HG02885 (cell line): ENCODE data around the gene GUCY2D.
A peak's percentile ranks its signal among the peaks of the same experiment; 100 is the strongest.

Experiments used
- ATAC-seq: cut with Tn5 transposase; IDR thresholded peaks from one replicate; pipeline ENCODE4 v1.9.1; 2021; ENCODE audit warnings: mild to moderate bottlenecking; ENCODE audit not compliant: unreplicated experiment, poor library complexity

Gene GUCY2D

GRCh38 chr17:8039611-8040168, 37.3 kb downstream of the GUCY2D start:
- ATAC-seq, result no peak

- no peak for ATAC-seq
Measured at GRCh38 chr17:8041249-8041928, 39.0 kb downstream of the GUCY2D start.

GRCh38 chr17:8041979-8042378, 39.6 kb downstream of the GUCY2D start:
- no peak for ATAC-seq

DNA sequence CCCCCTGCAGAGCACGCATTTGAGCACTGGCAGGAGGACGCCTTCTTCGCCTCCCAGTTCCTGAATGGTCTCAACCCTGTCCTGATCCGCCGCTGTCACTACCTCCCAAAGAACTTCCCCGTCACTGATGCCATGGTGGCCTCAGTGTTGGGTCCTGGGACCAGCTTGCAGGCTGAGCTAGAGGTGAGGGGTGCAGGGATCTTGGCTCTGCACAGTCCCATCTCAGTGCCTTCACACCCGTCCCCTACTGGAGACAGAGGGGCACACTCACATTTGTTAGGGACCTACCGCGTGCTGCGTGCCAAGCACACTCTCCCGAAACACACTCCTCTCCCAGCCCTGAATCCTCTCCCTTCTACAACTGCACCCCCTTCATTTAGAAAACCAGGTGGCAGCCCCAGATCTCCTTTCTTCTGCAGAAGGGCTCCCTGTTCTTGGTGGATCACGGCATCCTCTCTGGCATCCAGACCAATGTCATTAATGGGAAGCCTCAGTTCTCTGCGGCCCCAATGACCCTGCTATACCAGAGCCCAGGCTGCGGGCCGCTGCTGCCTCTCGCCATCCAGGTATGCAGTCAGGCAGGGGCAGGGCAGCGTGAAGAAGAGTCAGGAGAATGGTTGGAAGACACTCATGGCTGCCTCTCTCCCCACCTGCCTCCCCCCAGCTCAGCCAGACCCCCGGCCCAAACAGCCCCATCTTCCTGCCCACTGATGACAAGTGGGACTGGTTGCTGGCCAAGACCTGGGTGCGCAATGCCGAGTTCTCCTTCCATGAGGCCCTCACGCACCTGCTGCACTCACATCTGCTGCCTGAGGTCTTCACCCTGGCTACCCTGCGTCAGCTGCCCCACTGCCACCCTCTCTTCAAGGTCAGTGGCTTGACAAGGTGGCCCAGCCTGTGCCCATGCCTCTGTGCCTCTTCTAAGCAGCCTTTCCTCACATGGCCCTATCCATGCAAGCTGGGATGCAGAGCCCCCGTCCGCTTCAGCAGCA, 42.7 kb downstream of the GUCY2D start:
- ATAC-seq, result no peak

- ATAC-seq, result no peak
Measured at GRCh38 chr17:8046306-8046928, 44.0 kb downstream of the GUCY2D start.

DNA sequence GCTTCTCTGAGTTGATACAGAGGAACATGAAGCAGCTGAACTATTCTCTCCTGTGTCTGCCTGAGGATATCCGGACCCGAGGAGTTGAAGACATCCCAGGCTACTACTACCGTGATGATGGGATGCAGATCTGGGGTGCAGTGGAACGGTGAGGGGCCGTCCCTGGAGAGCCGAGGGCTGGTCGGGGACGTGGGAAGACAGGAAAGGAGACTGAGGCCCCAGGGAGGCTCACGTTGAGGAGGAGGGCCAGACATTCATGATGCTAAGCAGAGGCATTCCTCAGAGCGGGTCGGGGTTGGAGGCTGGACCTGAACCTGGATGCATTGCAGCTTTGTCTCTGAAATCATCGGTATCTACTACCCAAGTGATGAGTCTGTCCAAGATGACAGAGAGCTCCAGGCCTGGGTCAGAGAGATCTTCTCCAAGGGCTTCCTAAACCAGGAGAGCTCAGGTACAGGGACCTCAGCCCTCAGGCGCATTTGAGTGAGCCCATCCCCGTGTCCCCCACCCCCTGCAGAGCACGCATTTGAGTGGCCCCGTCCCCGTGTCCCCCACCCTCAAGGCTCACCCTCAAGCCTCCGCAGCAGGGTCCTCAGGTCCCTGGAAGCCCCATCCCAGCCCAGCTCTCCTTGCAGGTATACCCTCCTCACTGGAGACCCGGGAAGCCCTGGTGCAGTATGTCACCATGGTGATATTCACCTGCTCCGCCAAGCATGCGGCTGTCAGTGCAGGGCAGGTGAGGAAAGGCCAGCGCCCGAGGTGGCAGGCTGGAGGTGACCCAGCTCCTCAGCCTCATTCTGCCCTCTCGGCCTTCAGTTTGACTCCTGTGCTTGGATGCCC, 44.7 kb downstream of the GUCY2D start:
- ATAC-seq, result no peak

DNA sequence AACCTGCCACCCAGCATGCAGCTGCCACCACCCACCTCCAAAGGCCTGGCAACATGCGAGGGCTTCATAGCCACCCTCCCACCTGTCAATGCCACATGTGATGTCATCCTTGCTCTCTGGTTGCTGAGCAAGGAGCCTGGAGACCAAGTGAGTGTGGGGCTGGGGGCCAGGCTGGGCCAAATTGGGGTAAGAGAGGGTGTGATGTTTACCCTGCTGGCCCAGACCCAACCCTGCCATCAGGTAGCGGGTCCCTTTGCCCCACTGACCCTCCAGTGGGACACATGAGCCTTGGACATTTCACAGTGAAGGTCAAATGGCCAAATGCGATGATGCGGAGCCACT, 45.3 kb downstream of the GUCY2D start:
- ATAC-seq, result no peak

DNA sequence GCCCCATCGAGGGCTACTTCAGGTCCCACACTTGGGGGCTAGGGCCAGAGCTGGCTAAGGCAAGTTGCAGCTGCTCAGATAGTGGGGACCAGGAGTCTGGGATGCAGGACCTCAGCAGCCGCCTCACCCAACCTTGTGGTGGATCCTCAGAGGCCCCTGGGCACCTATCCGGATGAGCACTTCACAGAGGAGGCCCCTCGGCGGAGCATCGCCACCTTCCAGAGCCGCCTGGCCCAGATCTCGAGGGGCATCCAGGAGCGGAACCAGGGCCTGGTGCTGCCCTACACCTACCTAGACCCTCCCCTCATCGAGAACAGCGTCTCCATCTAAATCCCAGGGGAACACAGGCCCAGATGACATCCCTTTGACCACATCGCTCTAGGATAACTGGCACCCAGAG, 45.8 kb downstream of the GUCY2D start:
- no peak for ATAC-seq

DNA sequence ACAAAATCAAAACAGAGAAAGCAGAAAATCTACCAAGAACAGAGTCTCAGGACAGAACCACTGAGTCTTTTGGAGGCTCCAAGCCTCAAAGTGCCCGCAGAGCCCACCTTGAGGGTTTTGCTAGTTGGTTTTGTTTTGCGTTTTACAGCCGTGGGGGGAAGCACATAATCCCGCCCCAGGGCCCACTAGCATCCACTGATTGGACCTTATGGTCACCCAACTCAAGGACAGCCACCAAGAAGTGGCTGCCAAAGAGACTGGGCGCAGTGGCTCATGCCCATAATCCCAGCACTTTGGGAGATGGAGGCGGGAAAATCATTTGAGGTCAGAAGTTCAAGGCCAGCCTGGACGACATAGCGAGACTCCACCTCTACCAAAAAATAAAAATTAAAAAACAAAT, 46.3 kb downstream of the GUCY2D start:
- ATAC-seq, result no peak

GRCh38 chr17:8051831-8052230, 49.4 kb downstream of the GUCY2D start:
- no peak for ATAC-seq

- ATAC-seq, result no peak
Measured at GRCh38 chr17:8052256-8053252, 50.1 kb downstream of the GUCY2D start.

- no peak for ATAC-seq
Measured at GRCh38 chr17:8053600-8053999, 51.2 kb downstream of the GUCY2D start.

DNA sequence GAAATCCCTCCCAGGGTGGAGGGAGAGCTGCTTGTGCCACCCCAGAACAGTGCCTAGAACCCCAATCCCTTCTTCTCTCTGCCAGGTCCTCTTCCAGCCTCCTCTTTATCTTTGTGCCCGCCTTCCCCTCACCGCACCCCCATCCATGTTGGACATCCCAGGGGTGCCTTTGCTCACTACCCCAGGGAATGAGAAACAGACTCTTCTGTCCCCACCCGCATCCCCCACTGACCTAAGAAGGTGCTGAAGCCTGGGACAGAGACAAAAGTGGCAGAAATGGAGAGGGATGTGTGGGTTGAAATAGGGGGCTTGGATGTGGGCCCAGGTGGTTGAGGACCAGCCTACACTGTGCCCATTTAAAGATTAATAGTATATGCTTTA, 53.4 kb downstream of the GUCY2D start:
- ATAC-seq, result no peak

DNA sequence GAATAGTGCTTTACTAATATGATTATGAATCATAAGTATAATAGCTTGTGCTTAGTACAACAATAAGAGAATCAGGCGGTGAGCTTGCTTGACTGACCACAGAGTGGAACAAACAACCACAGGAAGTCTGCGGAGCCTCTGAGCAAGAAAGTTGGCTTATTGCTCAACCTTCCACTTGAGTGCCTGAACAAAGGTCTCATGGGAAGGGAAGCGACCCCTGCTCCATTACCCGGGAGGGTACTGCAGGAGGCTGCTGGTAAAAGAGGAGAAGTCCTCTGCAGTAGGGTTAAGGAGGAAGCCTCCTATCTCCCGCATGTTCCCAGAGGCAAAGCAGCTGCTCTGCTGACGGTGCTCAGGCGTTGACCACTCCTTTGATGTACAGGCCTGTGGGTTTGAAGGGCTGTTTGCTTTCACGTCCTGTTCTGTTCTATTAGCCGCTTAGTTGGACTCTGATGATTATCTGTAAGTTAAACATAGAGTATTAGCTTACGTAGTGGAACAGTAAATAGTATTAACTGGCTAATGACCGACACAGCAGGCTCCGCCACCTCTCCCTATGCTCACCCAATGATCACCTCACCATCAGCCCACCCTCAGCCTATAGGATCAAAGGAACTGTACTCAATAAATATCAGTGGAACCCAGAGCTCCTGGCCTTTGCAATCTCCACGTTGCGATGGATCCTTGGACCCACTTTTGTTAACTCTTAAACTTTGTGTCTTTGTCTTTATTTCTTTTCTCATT, 54.0 kb downstream of the GUCY2D start:
- peak; percentile 63 for ATAC-seq

- no peak for ATAC-seq
Measured at GRCh38 chr17:8056976-8057625, 54.7 kb downstream of the GUCY2D start.

DNA sequence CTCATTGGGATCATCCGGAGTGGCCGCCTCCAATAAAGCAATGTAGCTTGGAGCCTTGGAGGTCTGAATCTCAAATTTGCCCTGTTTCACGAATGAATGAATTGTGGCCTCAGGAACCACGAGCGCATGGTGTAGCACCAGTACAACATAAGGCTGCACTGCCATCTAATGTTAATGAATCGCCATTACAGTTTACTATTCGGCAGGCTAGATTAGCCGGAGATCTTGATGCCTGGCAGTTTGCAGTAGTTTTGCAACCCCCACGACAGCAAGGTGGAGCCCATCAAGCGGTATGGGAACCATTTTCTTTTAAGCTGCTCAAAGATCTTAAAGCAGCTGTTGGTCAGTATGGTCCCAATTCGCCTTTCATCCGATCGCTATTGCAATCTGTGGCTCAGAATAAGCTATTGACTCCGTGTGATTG, 55.3 kb downstream of the GUCY2D start:
- ATAC-seq, result no peak

DNA sequence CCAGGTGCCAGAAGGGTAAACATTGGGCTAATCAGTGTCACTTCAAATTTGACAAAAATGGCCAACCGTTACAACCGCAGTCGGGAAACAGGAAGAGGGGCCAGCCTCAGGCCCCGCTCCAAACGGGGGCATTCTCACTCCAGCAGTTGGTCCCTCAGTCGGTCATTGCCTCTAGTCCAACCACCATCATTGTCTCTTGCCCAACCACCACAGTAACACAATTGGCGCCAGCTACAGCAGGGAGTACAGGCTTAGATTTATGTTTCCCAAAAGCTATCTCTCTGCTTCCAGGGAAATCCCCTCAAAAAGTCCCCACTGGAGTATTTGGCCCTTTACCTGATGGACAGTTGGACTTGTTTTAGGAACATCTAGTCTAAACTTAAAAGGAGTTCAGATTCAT, 56.7 kb downstream of the GUCY2D start:
- no peak for ATAC-seq

DNA sequence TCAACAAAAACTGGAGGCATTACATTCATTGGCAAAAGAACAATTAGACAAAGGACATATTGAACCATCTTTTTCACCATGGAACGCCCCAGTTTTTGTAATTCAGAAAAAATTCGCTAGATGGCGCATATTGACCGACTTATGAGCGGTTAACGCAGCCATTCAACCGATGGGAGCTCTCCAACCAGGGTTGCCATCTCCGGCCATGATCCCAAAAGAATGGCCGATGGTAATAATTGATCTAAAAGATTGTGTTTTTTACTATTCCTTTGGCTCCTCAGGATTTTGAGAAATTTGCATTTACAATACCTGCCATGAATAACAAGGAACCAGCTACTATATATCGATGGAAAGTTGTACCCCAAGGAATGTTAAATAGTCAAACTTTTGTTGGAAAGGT, 57.9 kb downstream of the GUCY2D start:
- ATAC-seq, result no peak
